Astrocyte of the cerebellum (primary cell): ENCODE results near the gene RAD51B.

Source experiments
- DNase-seq: peaks from one replicate; pipeline ENCODE4 v3.0.0-alpha.2; 2011; ENCODE audit warnings: low read depth
- H3K4me3 ChIP-seq: 2 replicates; pipeline ENCODE4 v1.5.1; 2011; ENCODE audit warnings: mild to moderate bottlenecking, low read depth, low read length, moderate library complexity
- in situ Hi-C: cut with HindIII; loops from 2 replicates; pipeline ENCODE4 v1.10.0; 2017; ENCODE audit warnings: low sequenced_read_pairs
- TF ChIP-seq, protein P1 (sequence below): IDR thresholded peaks from 2 replicates; pipeline ENCODE4 v1.5.1; 2012; ENCODE audit warnings: low read length, low read depth, moderate library complexity, mild to moderate bottlenecking; ENCODE audit errors: missing control alignments

The RAD51B gene

DNA sequence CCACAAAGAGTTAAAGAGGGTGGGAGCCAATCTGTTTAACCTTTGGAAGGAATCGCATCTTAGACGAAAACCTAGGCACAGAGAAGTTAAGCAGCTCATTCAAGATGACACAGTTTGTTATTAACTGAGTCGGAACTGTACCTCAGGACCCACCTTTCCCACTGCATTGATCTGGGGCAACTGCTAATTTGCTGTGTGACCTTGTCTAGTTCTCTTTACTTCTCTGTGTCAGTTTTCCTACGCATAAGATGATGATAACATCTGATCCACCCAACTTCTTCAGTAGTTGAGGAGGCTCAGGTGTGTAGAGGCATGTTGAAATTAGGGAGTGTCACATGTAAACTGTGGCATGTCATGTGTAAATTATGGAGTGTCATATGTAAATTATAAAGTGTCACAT is 787.1 kb downstream of the RAD51B start:
- TF ChIP-seq, protein P1, sequence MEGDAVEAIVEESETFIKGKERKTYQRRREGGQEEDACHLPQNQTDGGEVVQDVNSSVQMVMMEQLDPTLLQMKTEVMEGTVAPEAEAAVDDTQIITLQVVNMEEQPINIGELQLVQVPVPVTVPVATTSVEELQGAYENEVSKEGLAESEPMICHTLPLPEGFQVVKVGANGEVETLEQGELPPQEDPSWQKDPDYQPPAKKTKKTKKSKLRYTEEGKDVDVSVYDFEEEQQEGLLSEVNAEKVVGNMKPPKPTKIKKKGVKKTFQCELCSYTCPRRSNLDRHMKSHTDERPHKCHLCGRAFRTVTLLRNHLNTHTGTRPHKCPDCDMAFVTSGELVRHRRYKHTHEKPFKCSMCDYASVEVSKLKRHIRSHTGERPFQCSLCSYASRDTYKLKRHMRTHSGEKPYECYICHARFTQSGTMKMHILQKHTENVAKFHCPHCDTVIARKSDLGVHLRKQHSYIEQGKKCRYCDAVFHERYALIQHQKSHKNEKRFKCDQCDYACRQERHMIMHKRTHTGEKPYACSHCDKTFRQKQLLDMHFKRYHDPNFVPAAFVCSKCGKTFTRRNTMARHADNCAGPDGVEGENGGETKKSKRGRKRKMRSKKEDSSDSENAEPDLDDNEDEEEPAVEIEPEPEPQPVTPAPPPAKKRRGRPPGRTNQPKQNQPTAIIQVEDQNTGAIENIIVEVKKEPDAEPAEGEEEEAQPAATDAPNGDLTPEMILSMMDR, result no peak
- DNase-seq, result no peak
- no peak overlapping the region for H3K4me3 ChIP-seq
- in situ Hi-C loops, result no loop called here

DNA sequence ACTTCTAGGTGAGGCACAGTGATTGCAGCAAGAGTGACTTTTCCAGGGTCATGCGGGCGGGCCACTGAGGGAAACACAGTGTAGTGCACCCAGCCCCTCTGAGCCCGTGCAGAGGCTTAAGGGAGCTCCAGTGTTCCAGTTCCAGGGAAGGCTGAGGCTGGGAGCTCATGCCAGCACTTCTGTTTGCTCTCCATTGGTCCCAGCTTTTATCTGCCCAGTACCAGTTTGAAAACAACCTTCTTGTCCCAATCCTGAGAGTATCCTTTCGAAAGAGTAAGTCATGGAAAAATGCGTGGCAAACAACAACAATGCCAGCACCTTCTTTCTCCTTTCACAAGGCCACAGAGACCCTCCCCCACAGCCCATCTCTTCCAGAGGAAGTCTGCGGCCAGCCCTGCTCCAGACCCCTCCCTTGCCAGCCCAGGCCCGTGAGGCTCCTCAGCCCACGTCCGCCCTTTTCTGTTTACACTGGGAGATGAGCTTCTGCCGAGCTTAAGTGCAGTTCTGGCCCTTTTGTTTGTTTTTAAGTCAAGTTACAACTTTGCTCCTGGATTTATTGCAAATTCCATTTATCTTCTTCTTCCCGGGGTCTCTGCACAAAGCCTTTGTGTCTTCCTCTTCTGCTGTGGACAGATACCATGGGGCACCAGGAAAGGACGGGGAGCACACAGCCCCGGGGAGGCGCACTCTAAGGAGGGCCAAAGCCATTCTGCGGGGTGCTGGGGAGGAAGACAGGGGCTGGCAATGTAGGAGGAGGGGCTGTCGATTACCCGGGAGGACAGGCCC is 787.7 kb downstream of the RAD51B start:
- DNase-seq, result no peak
- no peak overlapping the region for H3K4me3 ChIP-seq
- in situ Hi-C loops, result no loop called here
- TF ChIP-seq, protein P1, result no peak

DNA sequence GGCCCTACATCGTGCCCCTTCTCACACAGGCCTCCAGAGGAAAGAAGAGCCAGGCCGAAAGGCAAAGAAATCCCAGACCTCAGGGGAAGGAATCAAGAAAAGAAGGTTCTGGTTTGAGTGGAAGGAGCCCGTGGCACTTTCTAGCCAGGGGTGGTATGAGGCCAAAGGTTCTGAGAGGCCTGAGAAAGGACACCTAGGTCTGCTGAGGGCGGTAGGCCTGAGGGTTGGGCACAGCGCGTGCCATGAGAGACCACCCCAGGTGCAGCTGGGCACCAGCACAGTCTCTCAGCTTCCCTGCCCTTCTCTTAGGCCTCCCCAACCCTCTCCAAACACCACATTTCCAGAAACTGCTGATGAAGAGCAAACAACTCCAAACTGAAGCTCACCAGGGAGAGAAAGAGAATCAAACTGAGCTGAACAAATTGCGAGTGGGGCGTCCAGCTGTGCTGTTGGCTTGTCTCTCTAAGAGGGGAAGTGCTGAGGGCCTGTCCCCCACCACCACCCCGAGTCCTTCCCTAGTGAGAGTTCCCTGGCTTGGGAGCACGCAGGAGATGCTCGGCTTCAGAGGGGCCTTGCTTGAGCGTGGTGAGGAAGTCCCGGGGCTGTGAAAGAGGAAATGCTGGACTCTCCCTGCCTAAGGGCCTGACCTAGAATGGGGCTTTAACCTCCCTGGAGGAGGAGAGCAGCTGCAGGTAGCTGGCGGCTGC is 788.4 kb downstream of the RAD51B start:
- no peak for DNase-seq
- no peak overlapping the region for H3K4me3 ChIP-seq
- TF ChIP-seq, protein P1, result no peak
- in situ Hi-C loops, result no loop called here

DNA sequence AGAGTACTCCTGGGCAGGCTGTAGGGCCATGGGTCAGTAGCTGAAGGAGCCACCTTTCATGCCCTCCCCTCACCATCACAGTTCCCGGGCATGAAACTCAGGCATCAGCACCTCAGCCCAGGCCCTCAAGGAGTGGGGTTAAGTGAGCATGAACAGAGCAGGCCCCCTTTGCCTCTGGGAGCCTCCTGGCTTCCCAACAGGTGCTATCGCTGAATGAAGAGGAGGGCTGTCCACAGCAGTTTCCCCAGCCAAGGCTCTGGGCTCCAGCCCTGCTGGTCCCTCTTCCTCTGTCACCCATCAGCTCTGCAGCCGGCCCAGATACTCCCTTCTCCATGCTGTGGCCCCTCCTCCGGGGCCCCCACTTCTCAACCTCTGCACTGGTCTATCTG is 789.0 kb downstream of the RAD51B start:
- TF ChIP-seq, protein P1, result no peak
- no peak overlapping the region for H3K4me3 ChIP-seq
- in situ Hi-C loops, result no loop called here
- DNase-seq, result no peak

DNA sequence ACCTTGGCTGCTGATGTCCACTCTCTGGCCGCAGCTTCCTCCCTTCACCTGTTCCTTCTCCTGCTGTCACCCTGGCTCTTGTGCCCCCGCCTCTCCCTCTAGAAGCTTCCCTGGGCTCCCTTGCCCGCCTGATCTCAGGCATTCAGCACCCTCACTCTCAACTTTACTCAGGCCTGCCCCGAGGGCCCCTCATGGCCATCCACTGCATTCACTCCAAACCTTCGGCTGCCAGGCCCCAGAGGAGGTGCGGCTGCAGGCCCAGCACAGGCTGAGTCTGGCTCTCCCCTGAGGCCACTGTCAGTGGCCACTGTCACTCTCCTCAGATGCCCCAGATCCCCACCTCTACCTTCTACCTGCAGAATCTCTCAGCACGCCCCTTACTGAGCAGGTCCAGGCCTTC is 789.4 kb downstream of the RAD51B start:
- TF ChIP-seq, protein P1, result no peak
- H3K4me3 ChIP-seq, result no peak overlapping the region
- no peak for DNase-seq
- in situ Hi-C loops, result no loop called here

DNA sequence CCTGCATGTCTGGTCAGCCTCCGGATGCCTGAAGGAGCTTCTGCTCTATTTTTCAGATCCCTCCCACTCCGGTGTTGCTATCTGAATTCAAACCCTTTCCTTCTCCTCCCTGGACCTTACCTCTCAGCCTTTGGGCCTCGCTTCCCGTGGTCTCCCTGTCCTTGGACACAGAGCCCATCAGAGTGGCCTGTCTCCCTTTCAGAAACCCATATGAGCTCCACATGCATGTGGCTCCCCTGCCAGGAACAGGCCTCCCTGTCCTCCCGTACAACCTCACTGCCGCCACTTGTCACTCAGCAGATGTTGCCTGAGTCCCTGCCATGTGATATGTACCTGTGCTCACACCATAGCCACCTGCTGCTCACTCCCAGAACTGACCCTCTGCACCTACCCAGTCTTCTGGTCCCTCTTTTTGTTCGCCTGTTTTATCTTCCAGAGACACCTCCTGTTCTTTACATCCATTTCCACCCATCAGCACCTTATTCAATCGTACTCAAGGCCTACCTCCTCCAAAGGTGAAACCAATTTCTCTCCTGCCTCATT is 790.7 kb downstream of the RAD51B start:
- DNase-seq, result no peak
- no peak overlapping the region for H3K4me3 ChIP-seq
- in situ Hi-C loops, result no loop called here
- TF ChIP-seq, protein P1, result no peak
